HG03469 (cell line): ENCODE measurements around the gene KANSL3.
"Not testable (repeated sequence)": the region's sequence is repeated elsewhere in the genome, so short reads cannot be mapped to it uniquely, and the experiment has no call there.

Experiments used
- ATAC-seq: cut with Tn5 transposase; IDR thresholded peaks from one replicate; pipeline ENCODE4 v1.9.1; 2021; ENCODE audit warnings: mild to moderate bottlenecking, moderate library complexity, moderate number of reproducible peaks; ENCODE audit not compliant: unreplicated experiment

The KANSL3 gene

GRCh38 chr2:96655526-96655925 lies 17.4 kb upstream of the KANSL3 start:
- no peak for ATAC-seq

GRCh38 chr2:96654791-96655190 lies 16.7 kb upstream of the KANSL3 start:
- not testable (repeated sequence) for ATAC-seq

- ATAC-seq = no peak
Measured at GRCh38 chr2:96651793-96652192, 13.7 kb upstream of the KANSL3 start.

- ATAC-seq = no peak
Measured at GRCh38 chr2:96649342-96649741, 11.2 kb upstream of the KANSL3 start.

GRCh38 chr2:96648306-96648930 lies 10.3 kb upstream of the KANSL3 start:
- no peak for ATAC-seq

GRCh38 chr2:96647681-96648080 lies 9.6 kb upstream of the KANSL3 start:
- ATAC-seq = no peak

- ATAC-seq = no peak
Measured at GRCh38 chr2:96642564-96643360, 4.7 kb upstream of the KANSL3 start, which contains the start of gene FER1L5. Gene FER1L5 (plus strand): TSS chr2:96642764. CDS start chr2:96642837, 73 bp downstream.

GRCh38 chr2:96637385-96638143 lies 548 bp downstream of the KANSL3 start:
- ATAC-seq = peak; percentile 60

GRCh38 chr2:96636551-96637171 lies 1.5 kb downstream of the KANSL3 start:
- no peak for ATAC-seq

GRCh38 chr2:96633641-96634040 lies 4.5 kb downstream of the KANSL3 start:
- ATAC-seq = no peak

- ATAC-seq = no peak
Measured at GRCh38 chr2:96631804-96632435, 6.2 kb downstream of the KANSL3 start.

GRCh38 chr2:96626553-96626942 lies 11.6 kb downstream of the KANSL3 start:
- no peak for ATAC-seq

GRCh38 chr2:96625571-96626552 lies 12.2 kb downstream of the KANSL3 start:
- no peak for ATAC-seq

GRCh38 chr2:96623116-96623515 lies 15.0 kb downstream of the KANSL3 start:
- ATAC-seq = no peak

GRCh38 chr2:96622544-96622943 lies 15.6 kb downstream of the KANSL3 start:
- ATAC-seq = no peak

- ATAC-seq = no peak
Measured at GRCh38 chr2:96618596-96619283, 19.4 kb downstream of the KANSL3 start.

GRCh38 chr2:96617012-96617411 lies 21.1 kb downstream of the KANSL3 start:
- no peak for ATAC-seq

- no peak for ATAC-seq
Measured at GRCh38 chr2:96616535-96616934, 21.6 kb downstream of the KANSL3 start.

GRCh38 chr2:96616128-96616527 lies 22.0 kb downstream of the KANSL3 start:
- ATAC-seq = no peak
